Calu3 (cell line): ENCODE results near the gene TIMM50. TPM values are rescaled to one million over a fixed set of nuclear protein-coding genes. Genes with fewer than 3 reads are reported as not detected.

Source experiments
- BruUV-seq: library from RNA; stranded (reverse); fragments of 400-500 nt; replicated peaks from 2 replicates; lab custom pipeline; 2021; lab: Mats Ljungman, UMichigan
- CTCF ChIA-PET: fragments of 300-600 bp; sonication (Branson Sonifier 250); formaldehyde crosslinking; loops from one replicate; lab custom pipeline; 2022; ENCODE audit warnings: antibody characterized with exemption; lab: Charles Lee
- DNase-seq: peaks from one replicate; pipeline ENCODE4 v3.0.0; 2022
- H3K27ac Mint-ChIP-seq: one replicate; pipeline ENCODE4 v1.8.0; 2022; ENCODE audit warnings: mixed read lengths; ENCODE audit not compliant: unreplicated experiment
- H3K27me3 Mint-ChIP-seq: one replicate; pipeline ENCODE4 v1.8.0; 2022; ENCODE audit warnings: mixed read lengths; ENCODE audit not compliant: unreplicated experiment
- H3K36me3 Mint-ChIP-seq: one replicate; pipeline ENCODE4 v1.8.0; 2022; ENCODE audit warnings: mild to moderate bottlenecking, moderate library complexity, mixed read lengths; ENCODE audit not compliant: insufficient read depth, unreplicated experiment
- H3K4me1 Mint-ChIP-seq: one replicate; pipeline ENCODE4 v1.8.0; 2022; ENCODE audit warnings: mild to moderate bottlenecking, low read depth, mixed read lengths; ENCODE audit not compliant: unreplicated experiment
- H3K4me3 Mint-ChIP-seq: one replicate; pipeline ENCODE4 v1.8.0; 2022; ENCODE audit warnings: mild to moderate bottlenecking, low read depth, moderate library complexity, mixed read lengths; ENCODE audit not compliant: unreplicated experiment
- H3K9me3 Mint-ChIP-seq: one replicate; pipeline ENCODE4 v1.8.0; 2022; ENCODE audit warnings: low read depth, mixed read lengths; ENCODE audit not compliant: unreplicated experiment
- intact Hi-C: fragments of 100-400 bp; cut with micrococcal nuclease; formaldehyde crosslinking; loops from one replicate; pipeline ENCODE4 v1.10.0; 2022; ENCODE audit not compliant: unreplicated experiment
- total RNA-seq: library from RNA; stranded (reverse); gene quantifications from 2 replicates; pipeline ENCODE4 v1.2.3, GENCODE V29; 2022
- TF ChIP-seq, protein P1 (sequence below): fragments of 200-600 bp; IDR thresholded peaks from one replicate; pipeline ENCODE4 v1.8.0; 2022; ENCODE audit warnings: antibody characterized with exemption; ENCODE audit not compliant: unreplicated experiment

The TIMM50 gene
- total RNA-seq, 1 experiment from 2014 or later, result 116 TPM

DNA sequence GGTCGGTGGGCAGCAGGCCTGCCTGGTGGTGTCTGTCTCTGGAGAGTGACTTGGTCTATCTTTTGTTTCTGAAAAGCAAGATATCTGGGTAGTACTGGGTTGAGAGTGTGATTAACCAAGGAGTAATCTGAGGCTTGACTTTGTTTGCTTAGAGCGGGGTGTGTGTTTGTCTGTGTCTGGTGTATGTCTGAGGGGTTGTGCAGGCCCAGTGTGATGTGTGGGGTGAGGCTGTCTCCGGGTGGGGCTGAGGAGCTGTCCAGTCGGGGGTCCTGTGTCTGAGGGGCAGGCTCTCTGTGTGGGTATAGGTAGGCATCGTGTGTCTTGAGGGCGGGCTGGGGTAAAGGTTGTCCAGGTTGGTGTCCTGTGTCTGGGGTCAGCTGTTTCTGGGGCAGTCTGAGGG is 11.1 kb upstream of the TIMM50 start:
- CTCF ChIA-PET, result no interaction called here
- no TSS peak for BruUV-seq
- Mint-ChIP-seq H3K36me3 (peaks cover 64% of the 10 kb centered on the region), H3K4me1 (no peaks in the 10 kb centered on the region), H3K4me3 (no peak overlapping the region), H3K27ac (no peak overlapping the region), H3K9me3 (no peaks in the 10 kb centered on the region), H3K27me3 (no peaks in the 10 kb centered on the region)
- TF ChIP-seq, protein P1, sequence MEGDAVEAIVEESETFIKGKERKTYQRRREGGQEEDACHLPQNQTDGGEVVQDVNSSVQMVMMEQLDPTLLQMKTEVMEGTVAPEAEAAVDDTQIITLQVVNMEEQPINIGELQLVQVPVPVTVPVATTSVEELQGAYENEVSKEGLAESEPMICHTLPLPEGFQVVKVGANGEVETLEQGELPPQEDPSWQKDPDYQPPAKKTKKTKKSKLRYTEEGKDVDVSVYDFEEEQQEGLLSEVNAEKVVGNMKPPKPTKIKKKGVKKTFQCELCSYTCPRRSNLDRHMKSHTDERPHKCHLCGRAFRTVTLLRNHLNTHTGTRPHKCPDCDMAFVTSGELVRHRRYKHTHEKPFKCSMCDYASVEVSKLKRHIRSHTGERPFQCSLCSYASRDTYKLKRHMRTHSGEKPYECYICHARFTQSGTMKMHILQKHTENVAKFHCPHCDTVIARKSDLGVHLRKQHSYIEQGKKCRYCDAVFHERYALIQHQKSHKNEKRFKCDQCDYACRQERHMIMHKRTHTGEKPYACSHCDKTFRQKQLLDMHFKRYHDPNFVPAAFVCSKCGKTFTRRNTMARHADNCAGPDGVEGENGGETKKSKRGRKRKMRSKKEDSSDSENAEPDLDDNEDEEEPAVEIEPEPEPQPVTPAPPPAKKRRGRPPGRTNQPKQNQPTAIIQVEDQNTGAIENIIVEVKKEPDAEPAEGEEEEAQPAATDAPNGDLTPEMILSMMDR, result no peak
- no peak for DNase-seq
- intact Hi-C loops, result no loop called here

GRCh38 chr19:39470724-39471339 is 9.8 kb upstream of the TIMM50 start:
- peaks cover 66% of the 10 kb centered on the region for H3K36me3 Mint-ChIP-seq
- DNase-seq, result no peak
- BruUV-seq, result no TSS peak
- TF ChIP-seq, protein P1, result no peak
- no peak overlapping the region for H3K4me3 Mint-ChIP-seq
- no peaks in the 10 kb centered on the region for H3K9me3 Mint-ChIP-seq
- no peak overlapping the region for H3K27ac Mint-ChIP-seq
- H3K4me1 Mint-ChIP-seq, result no peaks in the 10 kb centered on the region
- intact Hi-C loops, result no loop called here
- no peaks in the 10 kb centered on the region for H3K27me3 Mint-ChIP-seq
- CTCF ChIA-PET, result no interaction called here

DNA sequence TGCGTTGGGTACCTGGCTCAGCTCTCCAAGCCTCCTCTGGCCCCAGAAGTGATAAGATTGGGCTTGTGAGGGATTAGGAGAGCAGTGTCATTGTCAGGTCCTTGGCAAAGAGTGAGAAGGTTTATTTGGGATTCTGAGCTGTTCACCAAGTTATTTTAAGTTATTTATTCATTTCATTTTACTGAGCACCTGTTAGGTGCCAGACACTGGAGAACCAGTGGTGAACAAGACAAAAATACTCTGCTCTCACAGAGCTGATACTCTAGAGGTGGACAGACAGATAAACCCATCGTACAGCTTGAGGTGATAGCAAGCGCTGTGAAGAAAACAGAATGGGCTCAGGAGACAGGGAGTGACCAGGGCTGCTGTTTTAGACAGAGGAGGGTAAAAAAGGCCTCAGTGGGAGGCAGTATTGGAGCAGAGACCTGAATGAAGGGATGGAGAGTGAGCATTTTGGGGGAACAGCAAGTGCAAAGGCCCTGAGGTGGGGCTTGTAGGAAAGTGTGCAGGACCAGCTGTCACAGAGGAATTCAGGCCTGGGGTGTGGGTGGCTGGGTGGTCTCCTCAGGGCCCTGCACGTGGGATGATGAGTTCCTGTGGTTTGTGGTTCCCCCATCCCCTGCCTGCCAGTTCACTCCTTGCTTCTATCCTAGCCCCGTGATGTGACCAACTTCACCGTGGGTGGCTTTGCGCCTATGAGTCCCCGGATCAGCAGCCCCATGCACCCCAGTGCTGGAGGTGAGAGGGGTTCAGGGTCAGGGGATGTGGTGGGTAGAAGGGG is 8.7 kb upstream of the TIMM50 start:
- Mint-ChIP-seq H3K36me3 (peaks cover 67% of the 10 kb centered on the region), H3K4me1 (no peaks in the 10 kb centered on the region), H3K4me3 (no peak overlapping the region), H3K9me3 (no peaks in the 10 kb centered on the region), H3K27me3 (no peaks in the 10 kb centered on the region), H3K27ac (no peak overlapping the region)
- CTCF ChIA-PET, result no interaction called here
- no peak for DNase-seq
- BruUV-seq, result no TSS peak
- intact Hi-C loops, result no loop called here
- TF ChIP-seq, protein P1, result no peak

GRCh38 chr19:39472746-39473442 is 7.7 kb upstream of the TIMM50 start:
- Mint-ChIP-seq H3K9me3 (no peaks in the 10 kb centered on the region), H3K27me3 (no peaks in the 10 kb centered on the region), H3K27ac (no peak overlapping the region), H3K4me3 (no peak overlapping the region), H3K4me1 (no peaks in the 10 kb centered on the region), H3K36me3 (peaks cover 77% of the 10 kb centered on the region)
- no TSS peak for BruUV-seq
- no peak for DNase-seq
- TF ChIP-seq, protein P1, result no peak
- CTCF ChIA-PET, result no interaction called here
- intact Hi-C loops, result no loop called here
